Astrocyte (in vitro differentiated cells and primary cell): ENCODE results near the gene KCNG2. TPM values are rescaled to one million over a fixed set of nuclear protein-coding genes. Genes with fewer than 3 reads are reported as not detected.

Source experiments
- DNase-seq: peaks from one replicate; pipeline ENCODE4 v3.0.0-alpha.2; 2010; ENCODE audit warnings: low read depth
- FAIRE-seq: peaks from 2 replicates; lab custom pipeline; 2011; peaks lifted over from hg19 to GRCh38; lab: Jason Lieb, UNC
- H2AFZ ChIP-seq: 2 replicates; pipeline ENCODE4 v1.6.0; 2012; ENCODE audit warnings: low read depth, low read length, inconsistent platforms
- H3K27ac ChIP-seq: 2 replicates; pipeline ENCODE4 v1.5.1; 2011; ENCODE audit warnings: low read depth, low read length, inconsistent platforms
- H3K27me3 ChIP-seq: 2 replicates; pipeline ENCODE4 v1.6.0; 2011; ENCODE audit warnings: low read length, inconsistent platforms; ENCODE audit not compliant: insufficient read depth
- H3K36me3 ChIP-seq: 2 replicates; pipeline ENCODE4 v1.5.1; 2011; ENCODE audit warnings: low read length, inconsistent platforms; ENCODE audit not compliant: insufficient read depth
- H3K4me1 ChIP-seq: 2 replicates; pipeline ENCODE4 v1.5.1; 2011; ENCODE audit warnings: low read length, inconsistent platforms; ENCODE audit not compliant: insufficient read depth
- H3K4me2 ChIP-seq: 2 replicates; pipeline ENCODE4 v1.6.0; 2012; ENCODE audit warnings: low read length, inconsistent platforms
- H3K4me3 ChIP-seq: 2 replicates; pipeline ENCODE4 v1.5.1; 2011; ENCODE audit warnings: low read depth, mild to moderate bottlenecking, low read length, inconsistent platforms; ENCODE audit not compliant: insufficient read depth
- H3K79me2 ChIP-seq: 2 replicates; pipeline ENCODE4 v1.6.0; 2012; ENCODE audit warnings: mild to moderate bottlenecking, low read length, inconsistent platforms; ENCODE audit not compliant: insufficient read depth
- H3K9ac ChIP-seq: 2 replicates; pipeline ENCODE4 v1.6.0; 2012; ENCODE audit warnings: mild to moderate bottlenecking, low read length, inconsistent platforms
- H3K9me3 ChIP-seq: 2 replicates; pipeline ENCODE4 v1.5.1; 2012; ENCODE audit warnings: low read depth, mild to moderate bottlenecking, low read length, inconsistent platforms; ENCODE audit not compliant: insufficient read depth
- H4K20me1 ChIP-seq: 2 replicates; pipeline ENCODE4 v1.6.0; 2012; ENCODE audit warnings: low read length, inconsistent platforms; ENCODE audit not compliant: insufficient read depth
- H3K27ac Mint-ChIP-seq: one replicate; pipeline ENCODE4 v1.8.0; 2021; ENCODE audit warnings: mild to moderate bottlenecking, mixed read lengths; ENCODE audit not compliant: unreplicated experiment
- H3K27me3 Mint-ChIP-seq: one replicate; pipeline ENCODE4 v1.8.0; 2021; ENCODE audit warnings: low read depth, mixed read lengths; ENCODE audit not compliant: unreplicated experiment
- H3K36me3 Mint-ChIP-seq: one replicate; pipeline ENCODE4 v1.8.0; 2021; ENCODE audit warnings: low read depth, mixed read lengths; ENCODE audit not compliant: unreplicated experiment
- H3K4me1 Mint-ChIP-seq: one replicate; pipeline ENCODE4 v1.8.0; 2021; ENCODE audit warnings: low read depth, mixed read lengths; ENCODE audit not compliant: unreplicated experiment
- H3K4me3 Mint-ChIP-seq: one replicate; pipeline ENCODE4 v1.8.0; 2021; ENCODE audit warnings: mild to moderate bottlenecking, moderate library complexity, mixed read lengths; ENCODE audit not compliant: unreplicated experiment
- H3K9me3 Mint-ChIP-seq: one replicate; pipeline ENCODE4 v1.8.0; 2021; ENCODE audit warnings: mild to moderate bottlenecking, mixed read lengths; ENCODE audit not compliant: unreplicated experiment
- EZH2 ChIP-seq: IDR thresholded peaks from 2 replicates; pipeline ENCODE4 v1.6.1; 2012; ENCODE audit warnings: mild to moderate bottlenecking, low read length, inconsistent platforms; ENCODE audit not compliant: insufficient read depth
- total RNA-seq: library from RNA; stranded (reverse); gene quantifications from 2 replicates; pipeline ENCODE4 v1.2.1, GENCODE V29; 2021
- TF ChIP-seq, protein P1 (sequence below): IDR thresholded peaks from 2 replicates; pipeline ENCODE4 v1.5.1; 2011; ENCODE audit warnings: low read depth, mild to moderate bottlenecking, inconsistent platforms, low read length, moderate library complexity; ENCODE audit not compliant: insufficient read depth

Gene KCNG2
- total RNA-seq, 1 donor from 2014 or later = 0.16 TPM

GRCh38 chr18:79944126-79944731 lies 146.5 kb downstream of the KCNG2 start:
- no peak overlapping the region for H2AFZ ChIP-seq
- H3K4me1 ChIP-seq = no peaks in the 10 kb centered on the region
- DNase-seq (no peak), FAIRE-seq (no peak)
- H3K27ac ChIP-seq = no peak overlapping the region
- H3K4me3 ChIP-seq = no peak overlapping the region
- H3K4me3 Mint-ChIP-seq = no peak overlapping the region
- H3K4me2 ChIP-seq = no peak overlapping the region
- no peaks in the 10 kb centered on the region for H3K9me3 ChIP-seq
- H3K9ac ChIP-seq = no peak overlapping the region
- no peaks in the 10 kb centered on the region for H3K9me3 Mint-ChIP-seq
- no peaks in the 10 kb centered on the region for H3K27me3 ChIP-seq
- H3K27me3 Mint-ChIP-seq = peaks cover 2% of the 10 kb centered on the region
- H3K79me2 ChIP-seq = peaks cover 92% of the 10 kb centered on the region
- H3K27ac Mint-ChIP-seq = no peak overlapping the region
- TF ChIP-seq, protein P1, sequence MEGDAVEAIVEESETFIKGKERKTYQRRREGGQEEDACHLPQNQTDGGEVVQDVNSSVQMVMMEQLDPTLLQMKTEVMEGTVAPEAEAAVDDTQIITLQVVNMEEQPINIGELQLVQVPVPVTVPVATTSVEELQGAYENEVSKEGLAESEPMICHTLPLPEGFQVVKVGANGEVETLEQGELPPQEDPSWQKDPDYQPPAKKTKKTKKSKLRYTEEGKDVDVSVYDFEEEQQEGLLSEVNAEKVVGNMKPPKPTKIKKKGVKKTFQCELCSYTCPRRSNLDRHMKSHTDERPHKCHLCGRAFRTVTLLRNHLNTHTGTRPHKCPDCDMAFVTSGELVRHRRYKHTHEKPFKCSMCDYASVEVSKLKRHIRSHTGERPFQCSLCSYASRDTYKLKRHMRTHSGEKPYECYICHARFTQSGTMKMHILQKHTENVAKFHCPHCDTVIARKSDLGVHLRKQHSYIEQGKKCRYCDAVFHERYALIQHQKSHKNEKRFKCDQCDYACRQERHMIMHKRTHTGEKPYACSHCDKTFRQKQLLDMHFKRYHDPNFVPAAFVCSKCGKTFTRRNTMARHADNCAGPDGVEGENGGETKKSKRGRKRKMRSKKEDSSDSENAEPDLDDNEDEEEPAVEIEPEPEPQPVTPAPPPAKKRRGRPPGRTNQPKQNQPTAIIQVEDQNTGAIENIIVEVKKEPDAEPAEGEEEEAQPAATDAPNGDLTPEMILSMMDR = no peak
- TF ChIP-seq EZH2 = no peak
- H3K36me3 ChIP-seq = peaks cover 6% of the 10 kb centered on the region
- H3K4me1 Mint-ChIP-seq = peaks cover 6% of the 10 kb centered on the region
- peaks cover 17% of the 10 kb centered on the region for H3K36me3 Mint-ChIP-seq
- peaks cover 94% of the 10 kb centered on the region for H4K20me1 ChIP-seq

DNA sequence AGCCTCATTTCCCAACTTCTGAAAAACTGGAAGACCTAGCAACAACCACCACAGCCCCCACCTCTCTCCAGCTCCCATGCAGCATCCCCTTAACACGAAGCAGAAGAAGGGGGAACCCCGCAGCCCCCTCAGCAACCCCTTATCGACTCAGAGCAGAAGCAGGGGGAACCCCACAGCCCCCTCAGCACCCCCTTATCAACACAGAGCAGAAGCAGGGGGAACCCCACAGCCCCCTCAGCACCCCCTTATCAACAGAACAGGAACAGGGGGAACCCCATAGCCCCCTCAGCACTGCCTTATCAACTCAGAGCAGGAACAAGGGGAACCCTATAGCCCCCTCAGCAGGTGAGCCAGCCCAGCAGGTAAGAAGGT lies 147.0 kb downstream of the KCNG2 start:
- H3K4me1 ChIP-seq = no peaks in the 10 kb centered on the region
- peaks cover 95% of the 10 kb centered on the region for H3K79me2 ChIP-seq
- Mint-ChIP-seq H3K27me3 (peaks cover 2% of the 10 kb centered on the region), H3K4me3 (peak overlapping the region; percentile 37), H3K9me3 (no peaks in the 10 kb centered on the region), H3K27ac (no peak overlapping the region), H3K36me3 (peaks cover 16% of the 10 kb centered on the region), H3K4me1 (peaks cover 7% of the 10 kb centered on the region)
- H3K27ac ChIP-seq = no peak overlapping the region
- no peak overlapping the region for H3K4me2 ChIP-seq
- TF ChIP-seq, protein P1 = no peak
- no peak for TF ChIP-seq EZH2
- H4K20me1 ChIP-seq = peaks cover 96% of the 10 kb centered on the region
- no peak overlapping the region for H2AFZ ChIP-seq
- H3K27me3 ChIP-seq = no peaks in the 10 kb centered on the region
- DNase-seq (no peak), FAIRE-seq (no peak)
- no peak overlapping the region for H3K9ac ChIP-seq
- no peak overlapping the region for H3K4me3 ChIP-seq
- H3K9me3 ChIP-seq = no peaks in the 10 kb centered on the region
- H3K36me3 ChIP-seq = peaks cover 6% of the 10 kb centered on the region
